HG03378 (cell line): ENCODE measurements around the gene MLH3.

Source experiments
- ATAC-seq: cut with Tn5 transposase; IDR thresholded peaks from one replicate; pipeline ENCODE4 v1.9.1; 2021; ENCODE audit warnings: mild to moderate bottlenecking, moderate library complexity; ENCODE audit not compliant: unreplicated experiment

The MLH3 gene

DNA sequence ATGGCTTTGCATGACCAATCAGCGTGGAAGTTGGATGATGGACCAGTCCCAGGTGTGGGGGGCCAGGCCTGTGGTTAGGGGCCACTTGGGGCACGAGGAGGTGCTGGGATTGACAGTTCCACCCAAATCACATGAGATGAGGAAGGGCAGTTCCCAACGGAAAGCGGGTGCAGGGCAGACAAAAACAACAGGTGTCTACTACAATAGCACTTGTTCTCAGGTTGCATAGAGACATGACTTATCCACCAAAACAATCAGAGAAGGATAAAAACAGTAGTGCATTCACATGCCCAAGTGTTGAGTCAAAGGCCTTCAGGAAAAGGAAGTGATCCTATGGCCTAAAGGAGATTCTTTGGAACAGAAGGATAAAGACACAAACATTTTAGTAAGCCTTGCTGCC is 63.1 kb downstream of the MLH3 start:
- no peak for ATAC-seq

DNA sequence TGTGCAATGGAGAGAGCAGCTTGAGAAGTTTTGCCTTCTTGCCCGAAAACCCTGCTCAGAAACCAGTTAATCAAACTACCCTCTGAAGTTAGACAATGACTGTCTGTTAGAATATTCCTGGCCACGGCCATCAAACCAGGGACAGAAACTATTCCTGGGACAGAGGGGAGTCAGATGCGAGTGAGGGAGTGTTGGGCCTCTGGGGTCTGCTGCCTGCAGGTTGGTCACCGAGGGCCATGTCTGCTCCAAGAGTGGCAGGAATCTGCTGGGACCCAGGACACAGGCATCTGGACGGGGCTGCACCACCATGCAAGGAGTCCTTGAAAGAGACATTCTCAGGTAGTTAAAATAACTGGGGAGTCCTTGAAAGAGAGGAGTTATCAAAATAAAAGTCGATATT is 65.5 kb downstream of the MLH3 start:
- ATAC-seq = no peak

- ATAC-seq = no peak
Observed at GRCh38 chr14:74985028-74985310, 66.3 kb downstream of the MLH3 start.

GRCh38 chr14:74984236-74985027 is 66.8 kb downstream of the MLH3 start:
- no peak for ATAC-seq

- no peak for ATAC-seq
Observed at GRCh38 chr14:74983343-74983742, 67.9 kb downstream of the MLH3 start.

DNA sequence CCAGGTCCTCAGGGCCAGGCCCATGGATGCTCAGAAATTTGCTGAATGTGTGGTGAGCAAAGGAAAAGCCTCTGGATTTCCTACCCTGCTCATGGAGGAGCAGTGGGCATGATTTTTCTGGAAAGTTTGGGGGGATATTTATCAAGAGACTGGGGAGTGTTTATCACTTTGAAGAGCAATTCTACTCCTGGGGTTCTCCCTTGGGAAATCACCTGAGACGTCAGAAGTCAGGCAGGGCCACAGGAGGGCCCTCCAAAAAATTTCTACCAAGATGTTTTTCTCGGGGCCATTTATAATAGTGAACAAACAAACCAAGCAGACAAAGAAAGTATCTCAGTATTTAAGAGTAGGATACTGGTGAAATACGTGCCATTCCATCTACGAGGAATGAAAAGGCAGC is 68.6 kb downstream of the MLH3 start:
- ATAC-seq = no peak

GRCh38 chr14:74981833-74982232 is 69.4 kb downstream of the MLH3 start:
- no peak for ATAC-seq

- no peak for ATAC-seq
Observed at GRCh38 chr14:74981462-74981782, 69.8 kb downstream of the MLH3 start.

DNA sequence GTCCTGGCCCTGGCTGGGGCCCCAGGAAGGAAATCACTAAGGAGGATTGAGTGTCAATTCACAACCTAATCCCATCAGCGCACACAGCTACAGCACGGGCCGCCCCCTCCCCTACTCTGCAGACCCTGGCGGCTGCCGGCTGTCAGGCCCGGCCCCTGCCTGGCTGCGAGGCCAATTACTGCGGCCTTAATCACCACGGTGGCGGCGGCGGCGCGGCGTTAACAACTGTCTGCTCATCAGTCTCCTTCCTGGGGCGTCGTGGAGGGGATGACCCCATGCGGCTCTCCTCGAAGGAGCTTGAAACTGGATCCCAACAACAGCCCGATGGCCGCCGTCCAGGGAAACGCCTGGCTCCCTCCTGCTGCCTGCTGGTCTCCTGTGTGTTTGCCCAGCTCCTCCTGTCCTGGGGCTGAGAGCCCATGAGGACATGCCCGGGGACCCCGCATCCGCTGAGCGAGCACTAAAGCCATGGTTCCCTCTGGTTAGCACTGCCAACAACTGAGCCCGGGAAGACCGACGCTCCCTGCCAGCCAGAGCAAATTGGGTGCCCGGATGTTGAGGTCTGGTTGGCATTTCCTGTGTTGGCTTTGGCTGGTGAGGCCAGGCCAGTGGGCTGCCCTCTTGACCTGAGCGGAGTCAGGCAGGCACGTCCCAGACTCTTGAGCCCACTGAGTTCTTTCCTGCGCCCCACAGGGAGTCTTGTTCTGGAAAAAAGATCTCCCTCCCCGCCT is 70.4 kb downstream of the MLH3 start:
- ATAC-seq = no peak

GRCh38 chr14:74980398-74980730 is 70.9 kb downstream of the MLH3 start:
- no peak for ATAC-seq

GRCh38 chr14:74979442-74980397 is 71.5 kb downstream of the MLH3 start:
- ATAC-seq = no peak

GRCh38 chr14:74979029-74979428 is 72.2 kb downstream of the MLH3 start:
- ATAC-seq = no peak

DNA sequence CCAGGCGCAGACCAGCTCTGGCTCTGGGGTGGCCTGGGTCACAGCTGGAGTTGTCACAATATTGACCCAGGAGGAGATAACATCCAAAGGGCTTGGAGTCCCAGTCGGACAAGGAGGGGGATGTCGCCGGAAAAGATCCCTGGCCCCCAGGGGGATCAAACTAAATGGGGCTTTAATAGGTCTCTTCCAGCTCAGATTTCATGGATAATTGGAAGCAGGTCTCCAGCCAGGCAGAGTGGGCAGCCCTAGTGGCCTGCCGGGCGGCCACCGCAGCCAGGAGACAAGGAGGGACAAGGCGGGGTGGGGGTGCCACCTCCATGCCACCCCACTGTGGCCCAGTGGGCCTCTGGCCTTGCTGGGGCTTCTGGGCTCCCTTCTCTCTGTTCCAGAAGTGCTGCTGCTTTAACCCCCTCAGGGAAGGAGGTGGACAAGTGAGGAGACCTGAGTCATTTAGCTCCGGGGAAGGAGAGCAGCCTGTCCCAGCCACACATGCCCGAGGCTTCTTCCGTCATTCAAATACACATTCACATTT is 72.8 kb downstream of the MLH3 start:
- no peak for ATAC-seq

- no peak for ATAC-seq
Observed at GRCh38 chr14:74977901-74978385, 73.3 kb downstream of the MLH3 start.

GRCh38 chr14:74977164-74977900 is 73.9 kb downstream of the MLH3 start:
- no peak for ATAC-seq

DNA sequence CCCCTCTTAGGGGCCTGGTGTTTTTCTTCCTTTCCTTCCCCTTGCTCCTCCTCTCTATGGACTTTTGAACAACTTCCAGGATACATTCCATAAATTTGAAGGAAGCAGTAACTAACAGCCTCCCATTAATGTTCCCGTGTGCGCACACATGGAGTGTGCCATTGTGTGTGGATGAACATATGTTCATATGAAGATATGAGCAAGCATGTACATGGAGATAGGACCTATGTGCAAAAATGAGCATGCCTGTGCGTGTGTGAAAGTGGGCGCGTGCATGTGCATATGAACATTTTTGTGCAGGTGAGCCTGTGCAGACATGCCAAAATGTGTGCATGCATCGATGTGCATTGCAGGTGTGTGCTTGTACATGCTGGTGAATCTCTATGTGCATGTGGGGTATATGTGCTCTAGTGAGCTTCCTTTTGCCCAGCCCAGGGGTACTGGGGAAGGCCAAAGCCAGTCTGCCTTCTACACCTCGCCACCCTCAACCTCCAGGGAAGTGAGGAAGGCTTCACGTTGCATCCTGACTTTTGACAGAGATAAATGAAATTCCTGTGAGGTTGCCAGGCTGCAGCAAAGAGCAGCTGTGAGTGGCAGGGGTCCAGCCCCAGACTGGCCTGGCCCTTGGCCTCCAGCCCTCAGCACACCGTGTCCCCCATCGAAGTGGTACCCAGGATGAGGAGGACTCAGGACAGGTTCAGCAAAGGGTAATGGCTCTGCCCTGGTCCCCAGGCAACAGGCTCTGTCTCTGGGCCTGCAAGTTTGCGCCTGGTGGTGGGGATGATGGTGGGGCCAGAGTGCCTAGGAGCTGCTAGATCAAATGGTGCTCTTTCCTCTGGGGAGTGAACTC is 74.8 kb downstream of the MLH3 start:
- no peak for ATAC-seq

GRCh38 chr14:74975059-74975810 is 76.0 kb downstream of the MLH3 start:
- no peak for ATAC-seq

- no peak for ATAC-seq
Observed at GRCh38 chr14:74974364-74975058, 76.8 kb downstream of the MLH3 start.
